IPS DF 4.7 (cell line): ENCODE data around the gene CHRNA7.

Experiments
- DNase-seq: peaks from one replicate; pipeline ENCODE4 v3.0.0-alpha.2; 2013; ENCODE audit warnings: low spot score; ENCODE audit errors: extremely low read depth

CHRNA7 gene

GRCh38 chr15:32029862-32030781 is at the start of gene CHRNA7:
CHRNA7 (plus strand) TSS chr15:32030515; CDS start chr15:32030595, 80 bp downstream.
- no peak for DNase-seq

- no peak for DNase-seq
These were observed 44.7 kb upstream of the CHRNA7 start for GRCh38 chr15:31985607-31986006.

GRCh38 chr15:31993062-31993461 is 37.3 kb upstream of the CHRNA7 start:
- no peak for DNase-seq

GRCh38 chr15:31997711-31998110 is 32.6 kb upstream of the CHRNA7 start:
- no peak for DNase-seq

- no peak for DNase-seq
These were observed 26.8 kb upstream of the CHRNA7 start for GRCh38 chr15:32003558-32003957.

GRCh38 chr15:32004249-32004648 is 26.1 kb upstream of the CHRNA7 start:
- DNase-seq: no peak

GRCh38 chr15:32007355-32007960 is 22.9 kb upstream of the CHRNA7 start:
- no peak for DNase-seq

- DNase-seq: no peak
These were observed 15.4 kb upstream of the CHRNA7 start for GRCh38 chr15:32014953-32015352.

- no peak for DNase-seq
These were observed 10.2 kb upstream of the CHRNA7 start for GRCh38 chr15:32020156-32020555.

GRCh38 chr15:32028921-32029320 is 1.4 kb upstream of the CHRNA7 start:
- DNase-seq: no peak

- no peak for DNase-seq
These were observed 880 bp upstream of the CHRNA7 start for GRCh38 chr15:32029409-32029861.

- DNase-seq: no peak
These were observed 480 bp downstream of the CHRNA7 start for GRCh38 chr15:32030795-32031194.

GRCh38 chr15:32033186-32033890 is 3.0 kb downstream of the CHRNA7 start:
- no peak for DNase-seq

- no peak for DNase-seq
These were observed 3.8 kb downstream of the CHRNA7 start for GRCh38 chr15:32034106-32034505.

GRCh38 chr15:32035285-32035684 is 5.0 kb downstream of the CHRNA7 start:
- DNase-seq: no peak

GRCh38 chr15:32036971-32037370 is 6.7 kb downstream of the CHRNA7 start:
- no peak for DNase-seq

GRCh38 chr15:32041294-32041693 is 11.0 kb downstream of the CHRNA7 start:
- no peak for DNase-seq

GRCh38 chr15:32042269-32042972 is 12.1 kb downstream of the CHRNA7 start:
- no peak for DNase-seq

- no peak for DNase-seq
These were observed 23.4 kb downstream of the CHRNA7 start for GRCh38 chr15:32053719-32054118.

GRCh38 chr15:32057876-32058425 is 27.6 kb downstream of the CHRNA7 start:
- DNase-seq: no peak

GRCh38 chr15:32060706-32061105 is 30.4 kb downstream of the CHRNA7 start:
- DNase-seq: no peak
